ENCODE data around the gene RHAG. TPM values are rescaled to one million over a fixed set of nuclear protein-coding genes. Genes with fewer than 3 reads are reported as not detected.
"Not testable (repeated sequence)": the region's sequence is repeated elsewhere in the genome, so short reads cannot be mapped to it uniquely, and the experiment has no call there.

The RHAG gene
- total and polyA plus RNA-seq, 9 donors = 0.40 to 0.43 TPM; not detected in 7

DNA sequence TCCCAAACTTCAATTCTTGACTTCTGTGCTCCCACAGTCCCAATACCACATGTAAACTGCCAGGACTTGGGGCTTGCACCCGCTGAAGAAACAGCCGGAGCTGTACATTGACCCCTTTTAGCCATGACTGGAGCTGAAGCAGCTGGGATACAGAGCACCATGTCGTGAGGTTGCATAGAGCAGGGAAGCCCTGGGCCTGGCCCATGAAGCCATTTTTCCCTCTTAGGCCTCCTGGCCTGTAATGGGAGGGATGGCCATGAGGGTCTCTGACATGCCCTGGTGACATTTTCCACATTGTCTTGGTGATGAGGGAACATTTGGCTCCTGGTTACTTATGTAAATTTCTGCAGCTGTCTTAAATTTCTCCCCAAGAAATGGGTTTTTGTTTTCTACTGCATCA lies 9.8 kb downstream of the RHAG start:
- Histone ChIP-seq H3K4me1 (ENCODE audit: insufficient read depth) (no peaks in the 10 kb centered on the region), H3K27me3 (no peaks in the 10 kb centered on the region), H3K9me3 (no peaks in the 10 kb centered on the region), H3K36me3 (no peaks in the 10 kb centered on the region), H3K4me3 (no peak overlapping the region), H3K27ac (no peak overlapping the region)
- DNase-seq = no peak
- TF ChIP-seq POLR2A (IDR thresholded peaks at IDR 0.05) = no peak
- TF ChIP-seq, protein P1, sequence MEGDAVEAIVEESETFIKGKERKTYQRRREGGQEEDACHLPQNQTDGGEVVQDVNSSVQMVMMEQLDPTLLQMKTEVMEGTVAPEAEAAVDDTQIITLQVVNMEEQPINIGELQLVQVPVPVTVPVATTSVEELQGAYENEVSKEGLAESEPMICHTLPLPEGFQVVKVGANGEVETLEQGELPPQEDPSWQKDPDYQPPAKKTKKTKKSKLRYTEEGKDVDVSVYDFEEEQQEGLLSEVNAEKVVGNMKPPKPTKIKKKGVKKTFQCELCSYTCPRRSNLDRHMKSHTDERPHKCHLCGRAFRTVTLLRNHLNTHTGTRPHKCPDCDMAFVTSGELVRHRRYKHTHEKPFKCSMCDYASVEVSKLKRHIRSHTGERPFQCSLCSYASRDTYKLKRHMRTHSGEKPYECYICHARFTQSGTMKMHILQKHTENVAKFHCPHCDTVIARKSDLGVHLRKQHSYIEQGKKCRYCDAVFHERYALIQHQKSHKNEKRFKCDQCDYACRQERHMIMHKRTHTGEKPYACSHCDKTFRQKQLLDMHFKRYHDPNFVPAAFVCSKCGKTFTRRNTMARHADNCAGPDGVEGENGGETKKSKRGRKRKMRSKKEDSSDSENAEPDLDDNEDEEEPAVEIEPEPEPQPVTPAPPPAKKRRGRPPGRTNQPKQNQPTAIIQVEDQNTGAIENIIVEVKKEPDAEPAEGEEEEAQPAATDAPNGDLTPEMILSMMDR (IDR thresholded peaks at IDR 0.05) = no peak
- TF ChIP-seq EP300 (IDR thresholded peaks at IDR 0.05) = no peak
- intact Hi-C loops (cut with DNase I) = no loop called here
- WGBS, 3 donors = 93 to 98% (median 94%) methylated on average over 3 of the region's 3 CpGs

DNA sequence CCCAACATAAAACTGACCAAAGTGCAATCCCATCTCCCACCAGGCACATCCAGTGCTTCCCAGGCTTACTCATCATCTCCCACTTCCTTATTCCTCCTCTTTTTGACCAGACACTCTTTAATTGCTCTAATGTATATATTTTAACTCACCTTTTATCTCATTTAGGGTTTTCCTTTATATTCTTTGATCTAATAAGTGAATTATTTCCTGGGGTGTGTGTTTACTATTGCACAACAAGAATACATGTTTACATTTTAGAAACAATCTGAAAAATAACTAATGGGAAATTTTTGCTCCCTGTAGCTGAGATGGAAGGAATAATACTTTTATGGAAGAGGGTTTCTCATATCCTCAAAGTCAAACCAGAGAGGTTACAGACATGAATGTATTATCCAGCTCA lies 18.4 kb downstream of the RHAG start:
- Histone ChIP-seq H3K4me3 (no peak overlapping the region), H3K4me1 (ENCODE audit: insufficient read depth) (no peaks in the 10 kb centered on the region), H3K36me3 (no peaks in the 10 kb centered on the region), H3K9me3 (no peaks in the 10 kb centered on the region), H3K27me3 (no peaks in the 10 kb centered on the region), H3K27ac (no peak overlapping the region)
- intact Hi-C loops (cut with DNase I) = no loop called here
- TF ChIP-seq EP300 (IDR thresholded peaks at IDR 0.05) (no peak), POLR2A (IDR thresholded peaks at IDR 0.05) (no peak)
- DNase-seq = no peak

DNA sequence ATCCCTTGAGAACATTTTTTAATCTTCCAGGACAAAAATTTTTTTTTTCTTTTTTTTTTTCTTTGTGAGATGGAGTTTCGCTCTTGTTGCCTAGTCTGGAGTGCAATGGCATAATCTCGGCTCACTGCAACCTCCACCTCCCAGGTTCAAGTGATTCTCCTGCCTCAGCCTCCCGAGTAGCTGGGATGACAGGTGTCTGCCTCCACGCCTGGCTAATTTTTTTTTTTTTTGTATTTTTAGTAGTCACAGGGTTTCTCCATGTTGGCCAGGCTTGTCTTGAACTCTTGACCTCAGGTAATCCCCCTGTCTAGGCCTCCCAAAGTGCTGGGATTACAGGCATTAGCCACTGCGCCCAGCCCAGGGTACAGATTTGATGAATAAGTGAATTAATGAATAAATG lies 22.5 kb downstream of the RHAG start:
- WGBS, 3 donors = 84 to 87% (median 87%) methylated on average over 5 of the region's 5 CpGs
- H3K27me3 ChIP-seq; H3K4me3 ChIP-seq; intact Hi-C loops (cut with DNase I); H3K4me1 ChIP-seq (ENCODE audit: insufficient read depth); H3K27ac ChIP-seq; H3K36me3 ChIP-seq; DNase-seq; H3K9me3 ChIP-seq: not testable (repeated sequence)

DNA sequence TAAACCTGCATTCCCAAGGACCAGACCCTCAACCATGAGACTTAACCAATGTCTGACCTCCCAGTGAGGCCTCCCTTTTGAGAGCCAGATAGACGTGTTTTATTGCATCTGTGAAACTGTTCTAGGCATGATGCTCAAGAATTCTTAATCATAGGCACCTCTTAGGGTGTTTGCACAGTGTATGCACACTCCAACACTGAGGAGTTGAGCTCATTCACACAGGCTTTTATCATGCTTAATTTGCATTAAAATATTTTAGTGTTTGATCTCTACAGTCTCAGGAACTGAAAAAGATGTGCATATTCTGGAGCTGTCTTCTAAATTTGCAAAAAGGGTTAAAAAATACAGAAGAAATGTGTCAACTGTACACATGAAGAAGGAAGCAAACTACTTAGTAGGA lies 27.4 kb downstream of the RHAG start:
- DNase-seq = no peak
- Histone ChIP-seq H3K4me3 (no peak overlapping the region), H3K9me3 (no peaks in the 10 kb centered on the region), H3K36me3 (no peaks in the 10 kb centered on the region), H3K4me1 (ENCODE audit: insufficient read depth) (no peaks in the 10 kb centered on the region), H3K27ac (no peak overlapping the region), H3K27me3 (no peaks in the 10 kb centered on the region)
- TF ChIP-seq, protein P1 (IDR thresholded peaks at IDR 0.05) = no peak
- TF ChIP-seq EP300 (IDR thresholded peaks at IDR 0.05) (no peak), POLR2A (IDR thresholded peaks at IDR 0.05) (no peak)
- intact Hi-C loops (cut with DNase I) = no loop called here
- 59 to 66% (median 60%) methylated on average over 1 of the region's 1 CpG for WGBS, 3 donors

DNA sequence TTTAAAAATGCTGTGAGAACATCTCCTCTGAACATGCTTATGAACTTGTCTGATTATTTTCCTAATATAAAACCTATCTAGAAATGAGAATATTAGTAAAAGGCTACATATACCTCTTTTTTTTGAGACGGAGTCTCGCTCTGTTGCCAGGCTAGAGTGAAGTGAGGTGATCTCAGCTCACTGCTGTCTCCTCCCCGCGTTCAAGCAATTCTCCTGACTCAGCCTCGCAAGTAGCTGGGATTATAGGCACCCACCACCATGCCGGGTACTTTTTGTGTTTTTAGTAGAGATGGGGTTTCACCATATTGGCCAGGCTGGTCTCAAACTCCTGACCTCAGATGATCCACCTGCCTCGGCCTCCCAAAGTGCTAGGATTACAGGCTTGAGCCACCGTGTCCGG lies 28.4 kb downstream of the RHAG start:
- H3K36me3 ChIP-seq; H3K9me3 ChIP-seq; H3K4me3 ChIP-seq; H3K4me1 ChIP-seq (ENCODE audit: insufficient read depth); intact Hi-C loops (cut with DNase I); H3K27me3 ChIP-seq; DNase-seq; H3K27ac ChIP-seq: not testable (repeated sequence)
- WGBS, 3 donors = 77 to 85% (median 78%) methylated on average over 9 of the region's 9 CpGs

DNA sequence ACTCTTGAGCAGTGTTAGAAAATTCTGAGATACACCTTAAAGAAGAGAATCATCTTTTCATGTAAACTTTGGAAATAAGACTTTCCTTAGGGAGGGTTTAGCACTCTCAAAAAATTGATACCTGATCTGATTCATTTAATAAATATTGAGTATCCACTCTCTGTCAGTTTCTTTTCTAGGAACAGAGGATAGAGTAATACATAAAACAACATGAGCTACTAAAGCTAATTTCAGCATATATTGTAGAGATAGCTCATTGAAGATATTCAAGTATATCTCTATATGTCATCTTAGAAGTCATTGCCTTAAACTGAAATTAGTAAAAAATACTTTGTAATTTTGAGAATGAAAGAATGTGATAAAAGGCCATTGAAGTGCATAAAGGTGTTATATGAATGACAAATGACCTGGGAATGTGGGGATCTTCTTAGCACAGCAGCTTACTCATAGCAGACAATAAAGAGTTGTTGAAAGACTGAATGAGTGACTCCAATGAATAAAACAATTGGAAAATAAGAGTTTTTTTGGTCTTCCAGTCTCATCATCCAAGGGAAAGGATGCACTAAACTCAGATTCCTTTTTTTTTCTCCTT lies 29.2 kb downstream of the RHAG start:
- no peak for DNase-seq
- Histone ChIP-seq H3K27me3 (no peaks in the 10 kb centered on the region), H3K4me1 (ENCODE audit: insufficient read depth) (no peaks in the 10 kb centered on the region), H3K4me3 (no peak overlapping the region), H3K9me3 (no peaks in the 10 kb centered on the region), H3K27ac (no peak overlapping the region), H3K36me3 (no peaks in the 10 kb centered on the region)
- TF ChIP-seq EP300 (IDR thresholded peaks at IDR 0.05) (no peak), POLR2A (IDR thresholded peaks at IDR 0.05) (no peak)
- TF ChIP-seq, protein P1 (IDR thresholded peaks at IDR 0.05) = no peak
- intact Hi-C loops (cut with DNase I) = no loop called here
